GM23338 (cell line): ENCODE data around the gene TPM1. TPM values are rescaled to one million over a fixed set of nuclear protein-coding genes. Genes with fewer than 3 reads are reported as not detected.

Source experiments
- ATAC-seq: fragments of 200-7000 bp; cut with Tn5 transposase; 3 replicates; pipeline ENCODE4 v1.9.1; 2020
- DNase-seq: peaks from one replicate; pipeline ENCODE4 v3.0.0-alpha.2; 2015; ENCODE audit warnings: low spot score
- H2AFZ ChIP-seq: fragments of 200-600 bp; sonication (generic); 2 replicates; pipeline ENCODE4 v1.8.0; 2016; ENCODE audit warnings: antibody characterized with exemption, mild to moderate bottlenecking, moderate library complexity
- H3F3A ChIP-seq: fragments of 200-600 bp; sonication (generic); replicated peaks from 2 replicates; pipeline ENCODE4 v1.8.0; 2017; ENCODE audit warnings: antibody characterized with exemption, mixed run types, low read depth
- H3K27ac ChIP-seq: fragments of 200-600 bp; sonication (generic); 2 replicates; pipeline ENCODE4 v1.6.1; 2016; ENCODE audit warnings: low read depth
- H3K27me3 ChIP-seq: fragments of 200-600 bp; sonication (generic); 2 replicates; pipeline ENCODE4 v1.8.0; 2016; ENCODE audit warnings: mild to moderate bottlenecking, mixed run types, moderate library complexity; ENCODE audit not compliant: insufficient read depth
- H3K36me3 ChIP-seq: fragments of 200-600 bp; sonication (generic); 2 replicates; pipeline ENCODE4 v1.8.0; 2016; ENCODE audit warnings: mild to moderate bottlenecking; ENCODE audit not compliant: insufficient read depth
- H3K4me1 ChIP-seq: fragments of 200-600 bp; sonication (generic); 2 replicates; pipeline ENCODE4 v1.8.0; 2016; ENCODE audit warnings: mild to moderate bottlenecking, moderate library complexity; ENCODE audit not compliant: insufficient read depth
- H3K4me2 ChIP-seq: fragments of 200-600 bp; sonication (generic); 2 replicates; pipeline ENCODE4 v1.7.1; 2017; ENCODE audit warnings: mixed run types
- H3K4me3 ChIP-seq: fragments of 200-600 bp; sonication (generic); 2 replicates; pipeline ENCODE4 v1.6.1; 2016; ENCODE audit warnings: mixed run types
- H3K79me2 ChIP-seq: fragments of 200-600 bp; sonication (generic); replicated peaks from 2 replicates; pipeline ENCODE4 v1.8.0; 2017; ENCODE audit warnings: mild to moderate bottlenecking; ENCODE audit not compliant: insufficient read depth
- H3K9me2 ChIP-seq: fragments of 200-600 bp; sonication (generic); 2 replicates; pipeline ENCODE4 v1.8.0; 2017; ENCODE audit not compliant: insufficient read depth
- H4K20me1 ChIP-seq: fragments of 200-600 bp; sonication (generic); replicated peaks from 2 replicates; pipeline ENCODE4 v1.8.0; 2017; ENCODE audit warnings: mild to moderate bottlenecking; ENCODE audit not compliant: insufficient read depth
- H3K27ac Mint-ChIP-seq: 2 replicates; pipeline ENCODE4 v1.8.0; 2020; ENCODE audit warnings: inconsistent platforms, mild to moderate bottlenecking, moderate library complexity, mixed read lengths
- H3K27me3 Mint-ChIP-seq: 3 replicates; pipeline ENCODE4 v1.8.0; 2022; ENCODE audit warnings: low read depth, mild to moderate bottlenecking, moderate library complexity, mixed read lengths, inconsistent platforms; ENCODE audit not compliant: insufficient read depth, poor library complexity
- H3K36me3 Mint-ChIP-seq: 3 replicates; pipeline ENCODE4 v1.8.0; 2021; ENCODE audit warnings: low read depth, mild to moderate bottlenecking, inconsistent platforms, moderate library complexity, mixed read lengths
- H3K4me1 Mint-ChIP-seq: 3 replicates; pipeline ENCODE4 v1.8.0; 2020; ENCODE audit warnings: mild to moderate bottlenecking, inconsistent platforms, mixed read lengths
- H3K4me3 Mint-ChIP-seq: 3 replicates; pipeline ENCODE4 v1.8.0; 2021; ENCODE audit warnings: moderate library complexity, mild to moderate bottlenecking, inconsistent platforms, mixed read lengths
- H3K9me3 Mint-ChIP-seq: 3 replicates; pipeline ENCODE4 v1.8.0; 2020; ENCODE audit warnings: moderate library complexity, mild to moderate bottlenecking, inconsistent platforms, mixed read lengths
- ETS1 ChIP-seq: IDR thresholded peaks from 2 replicates; pipeline ENCODE4 v1.6.1; 2016; ENCODE audit warnings: antibody characterized with exemption
- EZH2 ChIP-seq: fragments of 200-600 bp; sonication (generic); IDR thresholded peaks from one replicate; pipeline ENCODE4 v1.8.0; 2017; ENCODE audit warnings: antibody characterized with exemption, mild to moderate bottlenecking, low read depth; ENCODE audit not compliant: unreplicated experiment
- POLR2AphosphoS5 ChIP-seq: IDR thresholded peaks from 2 replicates; pipeline ENCODE4 v1.6.1; 2016; ENCODE audit warnings: antibody characterized with exemption, low read depth
- STAT1 ChIP-seq: IDR thresholded peaks from one replicate; pipeline ENCODE4 v1.6.1; 2016; ENCODE audit warnings: antibody characterized with exemption; ENCODE audit not compliant: unreplicated experiment
- ZNF462 ChIP-seq: fragments of 250-450 bp; sonication (Bioruptor Pico); IDR thresholded peaks from 2 replicates; pipeline ENCODE4 v1.5.0; 2020; ENCODE audit warnings: mild to moderate bottlenecking, moderate library complexity
- polyA plus RNA-seq: library from polyadenylated mRNA; unstranded; fragments of >200 nt; fragmentation: Nextera tagmentation; extraction: Ambion mirVana; gene quantifications from 2 replicates; pipeline ENCODE4 v1.2.1, GENCODE V29; 2016
- total RNA-seq: library from RNA; depleted of rRNA; stranded (reverse); fragments of >200 nt; shearing (Covaris generic); gene quantifications from 2 replicates; pipeline ENCODE4 v1.2.3, GENCODE V29; 2014

Gene TPM1
- total and polyA plus RNA-seq, 2 experiments from 2014 or later = 449 to 913 TPM

- Histone ChIP-seq H3K4me3 (no peak overlapping the region), H3K36me3 (no peaks in the 10 kb centered on the region), H2AFZ (peak overlapping the region; percentile 86; the same call in 1 of the 2 replicates), H3K27me3 (no peaks in the 10 kb centered on the region), H3K4me2 (no peak overlapping the region), H4K20me1 (no peaks in the 10 kb centered on the region), H3K4me1 (no peaks in the 10 kb centered on the region), H3K9me2 (no peaks in the 10 kb centered on the region), H3K27ac (no peak overlapping the region), H3K79me2 (no peaks in the 10 kb centered on the region), H3F3A (0 out of 2 replicates have a peak, but pooled peaks cover 3% of the 10 kb centered on the region)
- no peak for TF ChIP-seq ETS1
- TF ChIP-seq POLR2AphosphoS5 = no peak
- no peak for TF ChIP-seq EZH2
- no peak for TF ChIP-seq STAT1
- TF ChIP-seq ZNF462 (CRISPR knock-in tag) = no peak
- Mint-ChIP-seq H3K9me3 (no peaks in the 10 kb centered on the region), H3K4me3 (no peak overlapping the region), H3K4me1 (peaks cover 9% of the 10 kb centered on the region), H3K27ac (no peak overlapping the region), H3K27me3 (peaks cover 7% of the 10 kb centered on the region), H3K36me3 (no peaks in the 10 kb centered on the region)
- ATAC-seq = no peak
- DNase-seq = no peak
Observed at GRCh38 chr15:62999178-62999577, 43.4 kb upstream of the TPM1 start.
